Adrenal gland (tissue), 12 donors: ENCODE data around the gene TBC1D28. TPM values are rescaled to one million over a fixed set of nuclear protein-coding genes. Genes with fewer than 3 reads are reported as not detected.
A peak's percentile ranks its signal among the peaks of the same experiment; 100 is the strongest.
"Not testable (repeated sequence)": the region's sequence is repeated elsewhere in the genome, so short reads cannot be mapped to it uniquely, and the experiment has no call there.

Experiments
- DNase-seq, 7 donors: peaks; one replicate each; pipeline ENCODE4 v3.0.0-alpha.2; 2019 to 2020
- H3K27ac ChIP-seq, 5 donors: fragments of 200-600 bp; sonication (generic) in 4 of 5; 1 replicate in 3 of 5; 2 replicates in 2 of 5; pipeline versions ENCODE4 v1.5.1 to v1.8.0; 2016 to 2020; ENCODE audit warnings: mild to moderate bottlenecking in 1 of 5
- H3K27me3 ChIP-seq: fragments of 200-600 bp; 2 replicates; pipeline ENCODE4 v1.8.0; 2021
- H3K36me3 ChIP-seq, 2 donors: fragments of 200-600 bp; replicated peaks in 1 of 2; 1 replicate in 1 of 2; 2 replicates in 1 of 2; pipeline versions ENCODE4 v1.5.1 to v1.8.0; 2018 to 2022
- H3K4me1 ChIP-seq, 2 donors: fragments of 200-600 bp; replicated peaks in 1 of 2; 1 replicate in 1 of 2; 2 replicates in 1 of 2; pipeline versions ENCODE4 v1.5.1 to v1.8.0; 2018 to 2021
- H3K4me3 ChIP-seq, 4 donors: fragments of 200-600 bp; sonication (generic) in 3 of 4; one replicate each; pipeline ENCODE4 v1.5.1; 2016 to 2018
- H3K9me3 ChIP-seq, 3 donors: fragments of 200-600 bp; sonication (generic) in 1 of 3; replicated peaks in 1 of 3; 1 replicate in 2 of 3; 2 replicates in 1 of 3; pipeline versions ENCODE4 v1.5.1 to v1.8.0; 2016 to 2021
- WGBS, 4 donors: extraction: QIAGEN DNeasy Blood & Tissue Kit in 2 of 4; methylation state at CpG; one replicate each; pipeline versions ENCODE4 v1.1.5 to v1.1.7; 2013 to 2017; 5-methylcytosine and 5-hydroxymethylcytosine counted together
- intact Hi-C, 2 donors: fragments of 100-400 bp; cut with DNase I; formaldehyde crosslinking; loops; one replicate each; pipeline versions ENCODE4 v1.14.1 to v1.15.0; 2022 to 2023
- polyA plus RNA-seq, 3 donors: library from polyadenylated mRNA; stranded (reverse); fragments of 200-250 nt in 2 of 3; fragments of 350-450 nt in 1 of 3; fragmentation: Illumina TruSeq in 1 of 3; extraction: RNeasy Lipid Tissue Mini Kit (QIAGEN cat#74804) in 1 of 3; gene quantifications; one replicate each; pipeline ENCODE4 v1.2.3, GENCODE V29; 2013 to 2014
- total RNA-seq, 9 donors: library from RNA; depleted of rRNA in 4 of 9; stranded (reverse); fragments of >200 nt in 4 of 9; fragments of 120-200 nt in 1 of 9; fragmentation: NEBNext Ultra II Directional in 1 of 9; extraction: Animal tissue kit (Norgen Biotek cat#: 25700) in 1 of 9; gene quantifications; one replicate each; pipeline versions ENCODE4 v1.1.0 to v1.2.4, GENCODE V29; 2013 to 2023
- donor health status: healthy with polysubstance abuse.
- donor health status: Bipolar disorder and iron deficiency.
- donor health status: DM: yes; HTN: yes; CAD: no.
- donor health status: DM: no; HTN: no; CAD: no.
- donor health status: DM: no; HTN: no; CAD: no.
- donor health status: DM: yes; HTN: yes; CAD: no.

The TBC1D28 gene
- total and polyA plus RNA-seq, 12 donors, result not detected

GRCh38 chr17:18661924-18662624 is 17.9 kb upstream of the TBC1D28 start:
- intact Hi-C loops, H3K4me1 ChIP-seq: not testable (repeated sequence)
- H3K9me3 ChIP-seq, result peaks cover 0 to 25% (median 0%) of the 10 kb centered on the region in 3 donors

GRCh38 chr17:18650094-18650493 is 5.9 kb upstream of the TBC1D28 start:
- 53 to 83% (median 65%) methylated on average over 8 to 22 of the region's 23 CpGs for WGBS, 4 donors
- DNase-seq, H3K9me3 ChIP-seq, H3K27ac ChIP-seq, H3K36me3 ChIP-seq, H3K4me3 ChIP-seq, H3K27me3 ChIP-seq, intact Hi-C loops, H3K4me1 ChIP-seq: not testable (repeated sequence)

More at GRCh38 chr17:18661924-18662624, 17.9 kb upstream of the TBC1D28 start:
- not testable (repeated sequence) for H3K27ac ChIP-seq, H3K27me3 ChIP-seq, H3K4me3 ChIP-seq, H3K36me3 ChIP-seq, DNase-seq
- WGBS, 4 donors, result 81 to 90% (median 87%) methylated on average over 5 of the region's 5 CpGs

GRCh38 chr17:18643124-18643523 is 1.1 kb downstream of the TBC1D28 start:
- H3K4me1 ChIP-seq, H3K9me3 ChIP-seq, H3K36me3 ChIP-seq, intact Hi-C loops, H3K27ac ChIP-seq, H3K4me3 ChIP-seq, DNase-seq, H3K27me3 ChIP-seq: not testable (repeated sequence)
- WGBS, 4 donors, result 62 to 83% (median 63%) methylated on average over 2 to 4 of the region's 6 CpGs; no CpG with 5 or more reads in 1 of the 4 donors

DNA sequence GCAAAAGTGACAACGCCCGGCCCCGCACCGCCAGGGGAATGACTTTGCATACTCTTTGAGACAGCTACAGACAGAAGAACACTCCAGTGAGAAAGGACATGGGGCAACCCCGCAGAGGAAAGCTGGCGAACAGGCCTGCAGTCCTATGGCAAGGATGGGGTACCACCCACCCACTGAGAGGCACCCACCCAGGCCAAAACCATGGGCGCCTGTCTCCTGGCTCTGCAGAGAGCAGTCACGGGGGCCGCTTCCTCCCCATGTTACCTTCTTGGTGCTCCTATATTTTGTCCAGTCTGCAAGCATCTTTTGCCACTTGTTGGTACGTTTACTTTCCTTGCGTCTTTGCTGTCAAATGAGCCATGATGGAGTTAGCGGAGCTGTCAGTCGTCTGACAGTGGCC is 5.8 kb downstream of the TBC1D28 start:
- WGBS, 4 donors, result 90 to 93% (median 91%) methylated on average over 9 to 13 of the region's 13 CpGs
- DNase-seq, H3K9me3 ChIP-seq, H3K27ac ChIP-seq, H3K27me3 ChIP-seq, intact Hi-C loops, H3K4me3 ChIP-seq, H3K36me3 ChIP-seq, H3K4me1 ChIP-seq: not testable (repeated sequence)

GRCh38 chr17:18636237-18636636 is 8.0 kb downstream of the TBC1D28 start:
- WGBS, 4 donors, result 60 to 70% (median 68%) methylated on average over 7 of the region's 7 CpGs
- DNase-seq, H3K4me3 ChIP-seq, H3K27me3 ChIP-seq, H3K27ac ChIP-seq, H3K36me3 ChIP-seq, intact Hi-C loops, H3K4me1 ChIP-seq, H3K9me3 ChIP-seq: not testable (repeated sequence)

DNA sequence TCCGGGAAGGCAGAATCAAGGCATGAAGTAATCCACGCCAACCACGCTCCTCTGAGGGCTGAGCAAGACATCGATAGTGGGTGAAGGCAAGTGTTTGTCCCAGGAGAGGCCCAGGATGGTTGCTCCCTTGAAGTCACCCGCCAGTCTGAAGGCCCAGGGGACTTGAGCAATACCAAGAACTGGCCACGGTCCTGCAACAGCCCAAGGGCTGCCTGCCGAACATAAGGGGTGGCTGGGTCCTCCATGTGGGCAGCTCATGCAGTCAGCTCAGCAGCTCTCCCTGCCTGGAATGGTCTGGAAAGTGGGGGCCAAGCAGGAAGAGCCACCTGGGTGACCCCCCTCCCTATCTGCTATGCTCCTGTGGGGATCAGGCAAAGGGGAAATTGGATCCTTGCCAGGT is 8.4 kb downstream of the TBC1D28 start:
- WGBS, 4 donors, result 74 to 100% (median 85%) methylated on average over 3 to 6 of the region's 7 CpGs; no CpG with 5 or more reads in 1 of the 4 donors
- H3K9me3 ChIP-seq, DNase-seq, H3K36me3 ChIP-seq, H3K4me1 ChIP-seq, H3K27ac ChIP-seq, H3K4me3 ChIP-seq, intact Hi-C loops, H3K27me3 ChIP-seq: not testable (repeated sequence)

GRCh38 chr17:18634550-18635263 is 9.5 kb downstream of the TBC1D28 start:
- peak overlapping the region in 1 of 4 donors; percentile 23 for H3K4me3 ChIP-seq
- intact Hi-C loops, H3K27me3 ChIP-seq, H3K27ac ChIP-seq, H3K4me1 ChIP-seq, DNase-seq, H3K9me3 ChIP-seq, H3K36me3 ChIP-seq: not testable (repeated sequence)
- 9 to 28% (median 11%) methylated on average over 7 to 56 of the region's 56 CpGs for WGBS, 4 donors
